Measurements from ENCODE around the gene CRB1. TPM values are rescaled to one million over a fixed set of nuclear protein-coding genes. Genes with fewer than 3 reads are reported as not detected.

Gene CRB1
- total RNA-seq, 1 donor from 2014 or later = 0.05 TPM

GRCh38 chr1:197252973-197253372 lies 15.1 kb upstream of the CRB1 start:
- no peaks in the 10 kb centered on the region for H3K27me3 ChIP-seq (ENCODE audit: low read depth)
- DNase-seq = no peak
- H3K4me1 ChIP-seq = no peaks in the 10 kb centered on the region
- no peak for TF ChIP-seq CTCF (IDR thresholded peaks at IDR 0.05; ENCODE audit: borderline replicate concordance)
- H3K27ac ChIP-seq (replicated peaks) = no peak overlapping the region
- no peaks in the 10 kb centered on the region for H3K36me3 ChIP-seq
- intact Hi-C loops (cut with micrococcal nuclease) = no loop called here
- H3K4me3 ChIP-seq = no peak overlapping the region
- H3K9me3 ChIP-seq (replicated peaks) = no peaks in the 10 kb centered on the region

GRCh38 chr1:197254866-197255265 lies 13.2 kb upstream of the CRB1 start:
- Histone ChIP-seq H3K4me3 (no peak overlapping the region), H3K36me3 (no peaks in the 10 kb centered on the region), H3K9me3 (replicated peaks) (no peaks in the 10 kb centered on the region), H3K27ac (replicated peaks) (no peak overlapping the region), H3K27me3 (ENCODE audit: low read depth) (no peaks in the 10 kb centered on the region), H3K4me1 (no peaks in the 10 kb centered on the region)
- no peak for DNase-seq
- intact Hi-C loops (cut with micrococcal nuclease) = no loop called here
- no peak for TF ChIP-seq CTCF (IDR thresholded peaks at IDR 0.05; ENCODE audit: borderline replicate concordance)

GRCh38 chr1:197264936-197265567 lies 3.0 kb upstream of the CRB1 start:
- no peak for TF ChIP-seq CTCF (IDR thresholded peaks at IDR 0.05; ENCODE audit: borderline replicate concordance)
- no peak overlapping the region for H3K27ac ChIP-seq (replicated peaks)
- intact Hi-C loops (cut with micrococcal nuclease) = no loop called here

GRCh38 chr1:197269053-197269452 lies 1.0 kb downstream of the CRB1 start:
- no peak for DNase-seq
- H3K4me3 ChIP-seq = no peak overlapping the region
- H3K36me3 ChIP-seq = no peaks in the 10 kb centered on the region
- TF ChIP-seq CTCF (IDR thresholded peaks at IDR 0.05; ENCODE audit: borderline replicate concordance) = no peak
- intact Hi-C loops (cut with micrococcal nuclease) = no loop called here
- H3K4me1 ChIP-seq = no peaks in the 10 kb centered on the region
- no peak overlapping the region for H3K27ac ChIP-seq (replicated peaks)
- no peaks in the 10 kb centered on the region for H3K27me3 ChIP-seq (ENCODE audit: low read depth)
- no peaks in the 10 kb centered on the region for H3K9me3 ChIP-seq (replicated peaks)

More at GRCh38 chr1:197264936-197265567, 3.0 kb upstream of the CRB1 start:
- Histone ChIP-seq H3K27me3 (ENCODE audit: low read depth) (no peaks in the 10 kb centered on the region), H3K9me3 (replicated peaks) (no peaks in the 10 kb centered on the region), H3K4me3 (no peak overlapping the region), H3K4me1 (no peaks in the 10 kb centered on the region), H3K36me3 (no peaks in the 10 kb centered on the region)
- DNase-seq = no peak

- Histone ChIP-seq H3K9me3 (replicated peaks) (no peaks in the 10 kb centered on the region), H3K27me3 (ENCODE audit: low read depth) (no peaks in the 10 kb centered on the region), H3K27ac (replicated peaks) (no peak overlapping the region), H3K4me3 (no peak overlapping the region), H3K36me3 (no peaks in the 10 kb centered on the region), H3K4me1 (no peaks in the 10 kb centered on the region)
- DNase-seq = no peak
- intact Hi-C loops (cut with micrococcal nuclease) = no loop called here
- TF ChIP-seq CTCF (IDR thresholded peaks at IDR 0.05; ENCODE audit: borderline replicate concordance) = no peak
Measured at GRCh38 chr1:197272791-197273190, 4.7 kb downstream of the CRB1 start.

Data from left ventricle myocardium inferior (tissue), 1 donor.